AG20443 (cell line): ENCODE results near the gene LITAF.
"Not testable (repeated sequence)": the region's sequence is repeated elsewhere in the genome, so short reads cannot be mapped to it uniquely, and the experiment has no call there.

ENCODE experiments used
- DNase-seq: peaks from one replicate; pipeline ENCODE4 v3.0.0; 2012; ENCODE audit warnings: low spot score, mixed read lengths

Gene LITAF

GRCh38 chr16:11515540-11516430 lies 70.9 kb downstream of the LITAF start:
- DNase-seq, result no peak

- DNase-seq, result no peak
Measured at GRCh38 chr16:11514283-11514682, 72.4 kb downstream of the LITAF start.

- DNase-seq, result not testable (repeated sequence)
Measured at GRCh38 chr16:11513366-11513765, 73.4 kb downstream of the LITAF start.

GRCh38 chr16:11511801-11512200 lies 74.9 kb downstream of the LITAF start:
- no peak for DNase-seq

GRCh38 chr16:11511328-11511727 lies 75.4 kb downstream of the LITAF start:
- no peak for DNase-seq

- DNase-seq, result no peak
Measured at GRCh38 chr16:11510178-11510973, 76.3 kb downstream of the LITAF start.

GRCh38 chr16:11507991-11508390 lies 78.7 kb downstream of the LITAF start:
- DNase-seq, result no peak

- no peak for DNase-seq
Measured at GRCh38 chr16:11507350-11507749, 79.4 kb downstream of the LITAF start.

GRCh38 chr16:11506741-11507305 lies 79.9 kb downstream of the LITAF start:
- DNase-seq, result no peak

GRCh38 chr16:11504261-11504660 lies 82.5 kb downstream of the LITAF start:
- DNase-seq, result not testable (repeated sequence)

- DNase-seq, result no peak
Measured at GRCh38 chr16:11503566-11503965, 83.2 kb downstream of the LITAF start.

GRCh38 chr16:11502239-11502638 lies 84.5 kb downstream of the LITAF start:
- DNase-seq, result no peak

- DNase-seq, result no peak
Measured at GRCh38 chr16:11501632-11502031, 85.1 kb downstream of the LITAF start.

GRCh38 chr16:11500700-11501346 lies 85.9 kb downstream of the LITAF start:
- no peak for DNase-seq

GRCh38 chr16:11499295-11500089 lies 87.2 kb downstream of the LITAF start:
- no peak for DNase-seq

- no peak for DNase-seq
Measured at GRCh38 chr16:11498683-11499082, 88.0 kb downstream of the LITAF start.

- DNase-seq, result no peak
Measured at GRCh38 chr16:11497851-11498289, 88.8 kb downstream of the LITAF start.
